Measurements from ENCODE around the gene B4GALT2.

B4GALT2 gene

GRCh38 chr1:44002606-44003157 is 23.7 kb downstream of the B4GALT2 start:
- no peak for DNase-seq (ENCODE audit: low spot score)

- DNase-seq (ENCODE audit: low spot score), result no peak
These were observed 29.2 kb downstream of the B4GALT2 start for GRCh38 chr1:44008259-44008658.

GRCh38 chr1:44010935-44011471 is 32.0 kb downstream of the B4GALT2 start:
- no peak for DNase-seq (ENCODE audit: low spot score)

GRCh38 chr1:44012404-44012803 is 33.4 kb downstream of the B4GALT2 start:
- DNase-seq (ENCODE audit: low spot score), result no peak

- no peak for DNase-seq (ENCODE audit: low spot score)
These were observed 34.1 kb downstream of the B4GALT2 start for GRCh38 chr1:44012941-44013609.

- DNase-seq (ENCODE audit: low spot score), result no peak
These were observed 34.9 kb downstream of the B4GALT2 start for GRCh38 chr1:44013949-44014348.

- DNase-seq (ENCODE audit: low spot score), result no peak
These were observed 35.5 kb downstream of the B4GALT2 start for GRCh38 chr1:44014365-44015104.

- DNase-seq (ENCODE audit: low spot score), result no peak
These were observed 36.2 kb downstream of the B4GALT2 start for GRCh38 chr1:44015206-44015605.

- no peak for DNase-seq (ENCODE audit: low spot score)
These were observed 37.3 kb downstream of the B4GALT2 start for GRCh38 chr1:44016041-44016889.

GRCh38 chr1:44016890-44017400 is 37.9 kb downstream of the B4GALT2 start:
- DNase-seq (ENCODE audit: low spot score), result no peak

- DNase-seq (ENCODE audit: low spot score), result no peak
These were observed 40.5 kb downstream of the B4GALT2 start for GRCh38 chr1:44019466-44019948.

GRCh38 chr1:44020464-44020863 is 41.5 kb downstream of the B4GALT2 start:
- DNase-seq (ENCODE audit: low spot score), result no peak

- DNase-seq (ENCODE audit: low spot score), result no peak
These were observed 42.1 kb downstream of the B4GALT2 start for GRCh38 chr1:44021156-44021555.

- no peak for DNase-seq (ENCODE audit: low spot score)
These were observed 42.7 kb downstream of the B4GALT2 start for GRCh38 chr1:44021581-44022321.

- DNase-seq (ENCODE audit: low spot score), result no peak
These were observed 45.3 kb downstream of the B4GALT2 start for GRCh38 chr1:44024031-44024902.

GRCh38 chr1:44024903-44025525 is 46.0 kb downstream of the B4GALT2 start:
- no peak for DNase-seq (ENCODE audit: low spot score)

- DNase-seq (ENCODE audit: low spot score), result no peak
These were observed 46.8 kb downstream of the B4GALT2 start for GRCh38 chr1:44025816-44026215.

- no peak for DNase-seq (ENCODE audit: low spot score)
These were observed 48.3 kb downstream of the B4GALT2 start for GRCh38 chr1:44027320-44027719.

GRCh38 chr1:44029260-44029910 is 50.4 kb downstream of the B4GALT2 start:
- no peak for DNase-seq (ENCODE audit: low spot score)

Measured in LoVo (cell line).